Tibial nerve (tissue), 3 donors: Measurements from ENCODE around the gene HAAO.
"Not testable (repeated sequence)": the region's sequence is repeated elsewhere in the genome, so short reads cannot be mapped to it uniquely, and the experiment has no call there.

Experiments used
- CTCF ChIP-seq, 5 experiments: fragments of 200-600 bp in 3 of 5; fragments of 450-650 bp in 2 of 5; sonication (generic) in 3 of 5; IDR thresholded peaks; one replicate each; pipeline ENCODE4 v1.5.1; 2016 to 2019; ENCODE audit warnings: antibody characterized with exemption in 5 of 5, mild to moderate bottlenecking in 3 of 5, moderate library complexity in 2 of 5
- POLR2A ChIP-seq, 2 donors: fragments of 450-650 bp; IDR thresholded peaks; one replicate each; pipeline ENCODE4 v1.6.1; 2017; ENCODE audit warnings: antibody characterized with exemption in 2 of 2, mild to moderate bottlenecking in 2 of 2, moderate library complexity in 2 of 2

- not testable (repeated sequence) for TF ChIP-seq CTCF, POLR2A (IDR thresholded peaks at IDR 0.05)
Observed at GRCh38 chr2:42831575-42832288, 39.3 kb upstream of the HAAO start.
